ENCODE data around the gene DOCK8.

DNA sequence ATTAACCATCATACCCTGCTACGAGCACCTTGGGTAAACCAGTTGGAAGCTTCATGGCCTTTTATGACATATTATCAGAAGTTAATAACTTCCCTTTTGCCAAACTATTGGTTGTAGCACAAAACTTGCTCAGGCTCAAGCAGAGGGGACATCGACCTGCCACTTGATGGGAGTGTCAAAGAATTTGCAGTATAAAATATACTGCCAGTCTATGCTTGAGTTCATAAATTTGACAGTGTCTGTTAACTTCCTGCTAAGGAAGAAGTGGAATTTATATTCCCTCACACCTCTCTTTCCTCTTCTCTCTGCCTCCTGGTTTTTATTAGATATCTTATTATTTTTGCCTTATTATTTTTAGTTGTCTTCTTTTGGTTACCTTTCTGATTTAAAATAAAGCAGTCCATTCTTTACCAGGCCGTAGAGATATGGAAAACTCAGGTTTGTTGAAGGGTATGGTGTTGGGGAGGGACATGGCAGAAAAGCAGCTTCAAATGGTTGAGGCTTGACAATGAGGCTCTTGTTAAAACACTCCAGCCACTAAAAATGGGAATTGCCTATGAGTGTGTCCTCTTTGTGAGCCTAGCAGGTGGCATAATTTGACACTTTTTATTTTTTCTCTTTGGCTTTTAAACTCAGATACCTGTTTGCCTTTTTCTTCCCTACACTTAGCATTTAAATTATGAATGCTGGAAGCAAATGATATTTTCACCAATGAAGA, 298.0 kb downstream of the DOCK8 start:
- TF ChIP-seq, protein P1, sequence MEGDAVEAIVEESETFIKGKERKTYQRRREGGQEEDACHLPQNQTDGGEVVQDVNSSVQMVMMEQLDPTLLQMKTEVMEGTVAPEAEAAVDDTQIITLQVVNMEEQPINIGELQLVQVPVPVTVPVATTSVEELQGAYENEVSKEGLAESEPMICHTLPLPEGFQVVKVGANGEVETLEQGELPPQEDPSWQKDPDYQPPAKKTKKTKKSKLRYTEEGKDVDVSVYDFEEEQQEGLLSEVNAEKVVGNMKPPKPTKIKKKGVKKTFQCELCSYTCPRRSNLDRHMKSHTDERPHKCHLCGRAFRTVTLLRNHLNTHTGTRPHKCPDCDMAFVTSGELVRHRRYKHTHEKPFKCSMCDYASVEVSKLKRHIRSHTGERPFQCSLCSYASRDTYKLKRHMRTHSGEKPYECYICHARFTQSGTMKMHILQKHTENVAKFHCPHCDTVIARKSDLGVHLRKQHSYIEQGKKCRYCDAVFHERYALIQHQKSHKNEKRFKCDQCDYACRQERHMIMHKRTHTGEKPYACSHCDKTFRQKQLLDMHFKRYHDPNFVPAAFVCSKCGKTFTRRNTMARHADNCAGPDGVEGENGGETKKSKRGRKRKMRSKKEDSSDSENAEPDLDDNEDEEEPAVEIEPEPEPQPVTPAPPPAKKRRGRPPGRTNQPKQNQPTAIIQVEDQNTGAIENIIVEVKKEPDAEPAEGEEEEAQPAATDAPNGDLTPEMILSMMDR (conservative IDR thresholded peaks at IDR 0.05; ENCODE audit: low read depth in 2 of 2), result no peak
- no peak for TF ChIP-seq ZNF114 (CRISPR knock-in tag; IDR thresholded peaks at IDR 0.05)
- no peak for TF ChIP-seq ZNF331 (CRISPR knock-in tag; IDR thresholded peaks at IDR 0.05; ENCODE audit: low read depth)
- TF ChIP-seq, protein P2, sequence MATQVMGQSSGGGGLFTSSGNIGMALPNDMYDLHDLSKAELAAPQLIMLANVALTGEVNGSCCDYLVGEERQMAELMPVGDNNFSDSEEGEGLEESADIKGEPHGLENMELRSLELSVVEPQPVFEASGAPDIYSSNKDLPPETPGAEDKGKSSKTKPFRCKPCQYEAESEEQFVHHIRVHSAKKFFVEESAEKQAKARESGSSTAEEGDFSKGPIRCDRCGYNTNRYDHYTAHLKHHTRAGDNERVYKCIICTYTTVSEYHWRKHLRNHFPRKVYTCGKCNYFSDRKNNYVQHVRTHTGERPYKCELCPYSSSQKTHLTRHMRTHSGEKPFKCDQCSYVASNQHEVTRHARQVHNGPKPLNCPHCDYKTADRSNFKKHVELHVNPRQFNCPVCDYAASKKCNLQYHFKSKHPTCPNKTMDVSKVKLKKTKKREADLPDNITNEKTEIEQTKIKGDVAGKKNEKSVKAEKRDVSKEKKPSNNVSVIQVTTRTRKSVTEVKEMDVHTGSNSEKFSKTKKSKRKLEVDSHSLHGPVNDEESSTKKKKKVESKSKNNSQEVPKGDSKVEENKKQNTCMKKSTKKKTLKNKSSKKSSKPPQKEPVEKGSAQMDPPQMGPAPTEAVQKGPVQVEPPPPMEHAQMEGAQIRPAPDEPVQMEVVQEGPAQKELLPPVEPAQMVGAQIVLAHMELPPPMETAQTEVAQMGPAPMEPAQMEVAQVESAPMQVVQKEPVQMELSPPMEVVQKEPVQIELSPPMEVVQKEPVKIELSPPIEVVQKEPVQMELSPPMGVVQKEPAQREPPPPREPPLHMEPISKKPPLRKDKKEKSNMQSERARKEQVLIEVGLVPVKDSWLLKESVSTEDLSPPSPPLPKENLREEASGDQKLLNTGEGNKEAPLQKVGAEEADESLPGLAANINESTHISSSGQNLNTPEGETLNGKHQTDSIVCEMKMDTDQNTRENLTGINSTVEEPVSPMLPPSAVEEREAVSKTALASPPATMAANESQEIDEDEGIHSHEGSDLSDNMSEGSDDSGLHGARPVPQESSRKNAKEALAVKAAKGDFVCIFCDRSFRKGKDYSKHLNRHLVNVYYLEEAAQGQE (IDR thresholded peaks at IDR 0.05; ENCODE audit: unreplicated experiment), result no peak
- no peak for TF ChIP-seq EZH2 (IDR thresholded peaks at IDR 0.05; ENCODE audit: low read depth, unreplicated experiment)
- TF ChIP-seq CREB1 (CRISPR knock-in tag; IDR thresholded peaks at IDR 0.05; ENCODE audit: low read depth), result no peak
- TF ChIP-seq POLR2AphosphoS5 (IDR thresholded peaks at IDR 0.05; ENCODE audit: low read depth), result no peak
- TF ChIP-seq EZH2phosphoT487 (IDR thresholded peaks at IDR 0.05; ENCODE audit: unreplicated experiment), result no peak
- no peak for TF ChIP-seq JUNB (IDR thresholded peaks at IDR 0.05; ENCODE audit: unreplicated experiment)

All from GM23338 (cell line).